Activated CD4-positive, alpha-beta T cell treated with anti-CD3 and anti-CD28 coated beads, Interleukin-2, amount 50 U/mL, for 48 hours (primary cell): ENCODE measurements around the gene BTK.

Experiments
- DNase-seq, 2 experiments: peaks; one replicate each; pipeline ENCODE4 v3.0.0-alpha.2; 2020

Gene BTK

DNA sequence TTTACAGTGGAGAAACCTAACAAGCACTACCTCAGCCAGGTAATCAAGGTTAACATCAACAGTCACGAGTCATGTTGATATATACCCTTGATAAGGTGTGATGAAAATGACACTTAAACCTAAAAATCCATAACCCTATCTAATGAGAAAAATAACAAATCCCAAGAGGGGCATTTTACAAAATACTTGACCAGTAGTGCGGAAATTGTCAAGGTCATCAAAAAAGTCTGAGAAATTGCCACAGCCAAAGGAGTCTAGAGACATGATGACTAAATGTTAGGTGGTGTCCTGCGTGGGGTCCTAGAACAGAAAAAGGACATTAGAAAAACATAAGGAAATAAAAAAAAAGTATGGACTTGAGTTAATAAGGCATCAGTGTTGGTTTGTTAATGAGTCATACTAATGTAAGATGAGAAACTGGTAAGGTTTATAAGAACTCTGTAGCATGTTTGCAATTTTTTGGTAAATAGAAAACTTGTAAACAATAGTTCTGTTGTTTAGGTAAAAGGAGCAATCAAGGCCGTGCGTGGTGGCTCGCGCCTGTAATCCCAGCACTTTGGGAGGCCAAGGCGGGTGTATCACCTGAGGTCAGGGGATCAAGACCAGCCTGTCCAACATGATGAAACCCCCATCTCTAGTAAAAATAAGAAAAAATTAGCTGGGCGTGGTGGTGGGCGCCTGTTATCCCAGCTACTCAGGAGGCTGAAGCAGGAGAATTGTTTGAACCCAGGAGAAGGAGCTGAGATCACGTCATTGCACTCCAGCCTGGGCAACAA, 7.7 kb upstream of the BTK start:
- DNase-seq: no peak

DNA sequence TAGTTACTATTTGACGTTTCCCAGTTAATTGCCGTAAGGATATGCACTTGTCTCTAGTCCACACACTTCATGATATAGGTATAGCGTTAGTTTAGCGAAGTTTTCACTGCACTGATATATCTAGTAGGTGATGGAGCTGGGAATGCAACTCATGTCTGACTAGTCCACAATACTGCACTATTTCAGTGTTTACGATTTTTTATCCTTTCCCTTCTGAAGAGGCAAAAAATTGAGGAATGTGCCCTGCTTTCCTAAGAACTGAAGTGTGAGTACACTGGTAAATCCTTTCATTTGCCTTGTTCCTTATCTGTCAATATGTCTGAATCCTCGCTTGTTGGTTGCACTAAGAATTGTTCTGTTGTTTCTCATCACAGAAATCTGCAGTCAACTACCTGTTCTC, 5.8 kb upstream of the BTK start:
- no peak for DNase-seq

GRCh38 chrX:101390664-101391525, 4.9 kb upstream of the BTK start, which contains the start of gene RPL36A:
RPL36A (plus strand) TSS chrX:101391011; CDS start chrX:101391044, 33 bp downstream.
- DNase-seq: peak; percentile 81 to 86

DNA sequence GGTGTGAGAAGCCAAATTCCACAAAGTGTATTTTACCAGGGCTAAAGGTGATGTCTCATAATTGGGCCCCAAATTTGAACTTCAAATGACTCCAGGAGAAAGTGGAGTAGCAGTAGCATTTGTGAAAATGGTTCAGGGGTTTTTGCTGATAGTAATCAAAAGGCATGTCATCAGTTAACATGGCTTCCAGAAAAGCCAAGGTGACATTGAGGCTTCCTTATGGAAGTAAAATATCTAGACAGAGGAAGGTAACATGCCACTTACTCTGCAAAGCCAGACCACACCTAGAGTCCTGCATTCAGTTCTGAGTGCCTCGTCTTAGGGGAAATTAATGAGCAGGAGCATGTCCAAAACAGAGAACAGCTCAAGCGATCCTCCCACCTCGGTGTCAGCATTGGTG, 2.6 kb upstream of the BTK start:
- no peak for DNase-seq

DNA sequence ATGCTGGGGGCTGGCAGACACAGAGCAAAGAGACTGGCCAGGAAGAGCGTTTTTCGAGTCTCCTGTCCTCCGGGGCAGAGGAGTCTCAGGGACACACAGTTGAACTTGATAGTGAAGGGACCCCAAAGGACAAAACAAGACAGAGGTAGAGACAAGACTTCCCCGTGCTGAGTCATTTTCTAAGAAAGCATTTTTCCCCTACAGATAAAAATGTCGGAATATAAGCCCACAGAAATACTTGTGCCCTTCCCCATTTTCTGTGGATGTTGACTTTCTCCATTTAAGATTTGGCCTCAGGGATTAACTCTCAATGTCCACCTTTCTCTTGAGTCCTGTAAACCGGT, 523 bp upstream of the BTK start:
- no peak for DNase-seq

- DNase-seq: no peak
Measured at GRCh38 chrX:101385026-101385684, 836 bp downstream of the BTK start.

- DNase-seq: no peak
Measured at GRCh38 chrX:101383679-101384205, 2.2 kb downstream of the BTK start.

- no peak for DNase-seq
Measured at GRCh38 chrX:101377547-101377946, 8.4 kb downstream of the BTK start.

DNA sequence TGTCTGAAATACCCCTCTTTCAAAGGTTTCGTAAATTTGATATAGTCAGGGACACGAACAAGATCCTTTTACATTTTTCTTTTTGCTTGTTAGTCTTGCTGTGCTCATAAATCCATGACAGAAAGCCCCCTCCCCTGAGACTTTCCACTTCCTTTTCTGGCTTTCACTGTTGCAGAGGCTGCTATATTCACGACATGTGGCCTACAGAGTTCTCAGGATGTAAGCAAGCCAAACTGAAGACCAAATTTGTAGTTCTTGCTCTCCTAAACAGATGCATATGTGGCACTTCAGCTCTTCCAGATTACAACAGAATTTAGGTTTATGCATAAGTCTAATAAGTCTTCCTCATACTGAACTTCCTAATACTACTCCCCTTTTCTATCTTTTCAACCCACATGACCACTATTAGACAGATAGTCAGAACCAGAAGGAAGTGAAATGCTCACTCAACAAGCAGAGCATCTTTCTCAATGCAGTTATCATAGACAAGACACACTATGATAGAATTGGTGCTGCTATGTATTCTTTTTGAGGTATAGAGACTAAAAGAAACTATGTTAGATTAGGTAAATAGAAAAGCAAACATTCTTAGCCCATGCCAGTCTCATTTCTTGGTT, 15.0 kb downstream of the BTK start:
- no peak for DNase-seq

DNA sequence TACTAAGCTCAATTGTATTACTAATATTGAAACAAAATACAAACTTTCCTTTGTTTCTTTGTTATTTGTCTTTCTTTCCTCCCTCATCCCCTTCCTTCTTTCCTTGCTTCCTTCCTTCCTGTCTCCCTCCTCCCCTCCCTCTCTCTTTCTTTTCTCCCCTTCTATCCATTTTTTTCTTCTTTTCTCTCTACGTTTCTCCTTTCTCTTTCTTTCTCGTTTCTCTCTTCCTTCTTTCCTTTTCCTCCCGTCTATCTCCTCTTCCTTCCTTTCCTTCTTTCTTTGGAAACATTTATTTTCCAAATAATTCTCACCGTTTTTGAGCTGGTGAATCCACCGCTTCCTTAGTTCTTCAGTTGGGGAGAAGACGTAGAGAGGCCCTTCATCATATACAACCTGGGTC, 16.3 kb downstream of the BTK start:
- DNase-seq: no peak

- no peak for DNase-seq
Measured at GRCh38 chrX:101368800-101369199, 17.2 kb downstream of the BTK start.

GRCh38 chrX:101365301-101365795, 20.6 kb downstream of the BTK start:
- no peak for DNase-seq

- no peak for DNase-seq
Measured at GRCh38 chrX:101362757-101363156, 23.2 kb downstream of the BTK start.

DNA sequence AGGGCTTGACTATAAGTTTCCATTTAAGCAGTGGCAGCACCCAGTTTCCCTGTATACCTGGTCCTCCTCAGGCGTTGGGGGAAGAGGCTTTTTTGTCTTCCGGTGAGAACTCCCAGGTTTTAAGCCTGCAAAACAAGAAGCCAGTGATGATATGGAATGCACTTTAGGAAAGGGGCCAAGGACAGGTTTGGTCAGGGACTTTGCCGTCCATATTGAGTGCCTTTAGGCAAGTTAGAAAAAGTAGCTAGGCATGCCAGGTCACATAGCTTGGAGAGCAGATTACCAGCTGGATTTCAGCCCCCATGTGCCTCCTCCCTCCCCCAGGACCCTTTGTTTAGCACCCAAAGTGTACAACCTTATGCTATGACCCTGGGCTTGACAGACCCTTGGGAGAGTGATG, 23.9 kb downstream of the BTK start:
- no peak for DNase-seq

GRCh38 chrX:101360390-101360789, 25.6 kb downstream of the BTK start:
- DNase-seq: no peak

GRCh38 chrX:101359966-101360365, 26.0 kb downstream of the BTK start:
- DNase-seq: no peak

DNA sequence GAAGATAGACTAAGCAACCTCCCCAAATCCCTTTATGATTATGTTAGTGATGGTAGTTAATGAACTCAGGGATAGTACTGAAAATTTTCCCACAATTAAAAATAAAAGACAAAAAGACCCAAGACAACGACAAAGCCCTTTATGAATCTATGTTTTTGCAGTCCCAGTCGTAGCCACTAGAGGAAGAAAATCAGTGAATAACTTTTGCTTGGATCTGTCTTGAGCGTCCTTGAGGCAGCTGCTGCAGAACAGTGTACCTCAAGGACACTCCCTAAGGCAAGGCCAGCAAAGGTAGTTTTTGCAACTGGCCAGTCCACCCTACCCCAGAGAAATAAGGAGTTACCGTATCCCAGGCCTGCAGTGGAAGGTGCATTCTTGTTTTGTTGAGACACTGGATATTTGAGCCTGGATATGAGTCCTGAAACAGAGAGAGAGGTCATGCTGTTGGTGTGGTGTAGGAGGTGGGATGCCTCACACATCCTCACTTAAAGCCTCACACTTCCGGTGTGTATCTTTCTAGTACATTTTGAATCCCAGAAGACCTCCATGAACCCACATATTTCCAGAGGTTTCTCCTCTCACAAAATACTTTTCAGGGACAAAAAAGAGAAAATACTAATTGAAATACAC, 28.7 kb downstream of the BTK start:
- DNase-seq: no peak

DNA sequence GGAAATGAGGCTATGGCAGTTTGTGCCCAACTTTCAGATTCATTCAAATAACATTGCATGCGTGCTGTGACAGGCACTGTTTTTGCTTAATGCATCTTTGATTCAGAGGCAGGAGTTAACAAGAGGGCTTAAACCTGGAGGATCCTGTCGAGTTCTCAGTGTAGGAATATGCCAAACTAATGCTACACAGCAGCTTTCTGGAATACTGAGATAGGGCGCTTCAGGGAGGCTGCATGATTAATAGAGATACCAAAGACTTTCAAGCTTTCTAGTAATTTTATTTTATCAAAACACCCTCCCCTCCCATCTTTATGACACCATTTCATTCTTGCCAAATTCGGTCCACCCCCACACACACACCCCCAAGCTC, 36.8 kb downstream of the BTK start:
- DNase-seq: no peak

DNA sequence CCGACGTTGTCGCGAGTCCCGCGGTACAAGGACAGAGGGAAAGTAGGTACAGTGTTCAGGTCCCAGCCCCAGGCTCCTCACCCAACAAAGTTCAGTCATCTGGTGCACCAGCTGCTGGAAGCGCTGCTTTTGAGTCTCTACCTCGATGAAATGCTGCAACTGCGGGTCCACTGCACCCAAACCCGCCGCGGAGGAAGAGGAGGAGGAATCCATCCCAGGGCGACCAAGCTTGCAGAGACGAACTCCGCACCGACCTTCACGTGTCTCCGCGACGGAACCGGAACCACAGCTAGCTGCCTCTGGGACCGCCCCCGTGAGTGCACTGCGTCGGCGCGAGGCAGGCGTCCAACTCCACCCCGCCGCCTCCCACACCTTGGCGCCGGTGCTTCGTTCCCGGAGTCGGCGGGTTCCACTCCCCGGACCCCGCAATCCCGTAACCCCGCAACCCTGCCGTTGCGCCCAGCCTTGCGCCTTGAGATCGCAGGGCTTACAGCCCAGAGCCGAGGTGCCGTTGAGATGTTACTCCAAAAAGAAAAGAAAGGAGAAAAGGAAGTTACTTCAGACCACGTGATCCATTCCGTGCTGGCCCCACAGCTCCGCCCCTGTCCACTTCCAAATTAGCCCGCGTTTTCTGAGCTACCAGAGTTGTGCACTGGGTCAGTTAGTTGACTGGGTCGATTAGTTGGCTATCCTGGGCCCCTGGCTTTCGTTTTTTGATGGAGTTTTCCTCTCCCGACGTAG, 37.4 kb downstream of the BTK start, which contains the start of gene TIMM8A:
Gene TIMM8A (minus strand): TSS at position 291 of the 741 bp plus-strand sequence. CDS start 78 bp downstream, at position 213.
- peak; percentile 77 to 82 for DNase-seq

DNA sequence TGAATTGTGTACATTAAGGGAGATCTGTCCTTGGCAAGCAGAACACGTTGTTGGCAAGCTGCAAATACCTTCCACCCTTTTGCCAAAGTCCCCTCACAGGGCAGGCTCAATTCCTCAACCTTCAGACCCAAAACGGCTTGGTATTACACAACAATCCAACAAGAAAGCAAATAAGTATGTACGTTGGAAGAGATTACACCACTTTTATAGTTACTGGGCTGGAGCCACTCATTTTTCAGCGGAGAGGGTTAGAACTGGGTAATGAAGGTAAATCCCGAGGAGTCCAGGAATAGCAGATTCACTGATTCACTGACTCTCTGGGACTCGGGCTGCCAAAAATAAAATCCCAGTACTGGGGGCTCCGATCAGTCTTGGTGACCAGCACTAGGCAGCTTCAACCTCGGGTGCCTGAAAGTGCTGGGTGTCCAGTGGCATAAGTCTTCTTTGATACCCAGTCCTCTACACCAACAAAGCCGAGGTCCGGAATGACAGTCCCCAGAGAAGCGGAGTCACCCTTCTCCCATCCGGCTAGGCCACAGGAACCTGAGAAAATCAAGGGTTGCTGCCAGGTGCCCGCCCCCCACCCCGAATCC, 38.0 kb downstream of the BTK start:
- DNase-seq: no peak

- DNase-seq: no peak
Measured at GRCh38 chrX:101337776-101338271, 48.2 kb downstream of the BTK start.
